Caco-2 (cell line): ENCODE results near the gene COA8. TPM values are rescaled to one million over a fixed set of nuclear protein-coding genes. Genes with fewer than 3 reads are reported as not detected.

Experiments used
- BruUV-seq: library from RNA; stranded (reverse); fragments of 400-500 nt; replicated peaks from 2 replicates; lab custom pipeline; 2021; lab: Mats Ljungman, UMichigan
- CTCF ChIA-PET: fragments of 300-600 bp; sonication (Branson Sonifier 250); formaldehyde crosslinking; loops from one replicate; lab custom pipeline; 2022; ENCODE audit warnings: antibody characterized with exemption; lab: Charles Lee
- POLR2A ChIA-PET: fragments of 300-600 bp; sonication (Branson Sonifier 250); formaldehyde crosslinking; loops from one replicate; lab custom pipeline; 2022; ENCODE audit warnings: antibody characterized with exemption; lab: Charles Lee
- DNase-seq, 2 experiments: peaks; one replicate each; pipeline versions ENCODE4 v3.0.0 to v3.0.0-alpha.2; 2020 to 2022
- H3K27me3 ChIP-seq: replicated peaks from 2 replicates; pipeline ENCODE4 v1.6.0; 2011; ENCODE audit warnings: low read length; ENCODE audit not compliant: control insufficient read depth, insufficient read depth
- H3K36me3 ChIP-seq: 2 replicates; pipeline ENCODE4 v1.5.1; 2011; ENCODE audit warnings: low read length; ENCODE audit not compliant: control insufficient read depth, insufficient read depth
- H3K4me1 ChIP-seq: fragments of 250-450 bp; sonication (Bioruptor Pico); 2 replicates; pipeline ENCODE4 v1.5.1; 2020; ENCODE audit warnings: mild to moderate bottlenecking
- H3K4me3 ChIP-seq: 2 replicates; pipeline ENCODE4 v1.5.1; 2011; ENCODE audit warnings: low read depth, mild to moderate bottlenecking, control low read depth, low read length
- H3K9me3 ChIP-seq: fragments of 250-450 bp; sonication (Bioruptor Pico); 2 replicates; pipeline ENCODE4 v1.5.1; 2020; ENCODE audit warnings: mild to moderate bottlenecking, moderate library complexity
- H3K27ac Mint-ChIP-seq: one replicate; pipeline ENCODE4 v1.8.0; 2022; ENCODE audit warnings: mixed read lengths; ENCODE audit not compliant: unreplicated experiment
- H3K27me3 Mint-ChIP-seq: one replicate; pipeline ENCODE4 v1.8.0; 2022; ENCODE audit warnings: mixed read lengths; ENCODE audit not compliant: insufficient read depth, unreplicated experiment
- H3K36me3 Mint-ChIP-seq: one replicate; pipeline ENCODE4 v1.8.0; 2022; ENCODE audit warnings: mild to moderate bottlenecking, mixed read lengths; ENCODE audit not compliant: insufficient read depth, unreplicated experiment
- H3K4me1 Mint-ChIP-seq: one replicate; pipeline ENCODE4 v1.8.0; 2022; ENCODE audit warnings: low read depth, mixed read lengths; ENCODE audit not compliant: unreplicated experiment
- H3K4me3 Mint-ChIP-seq: one replicate; pipeline ENCODE4 v1.8.0; 2022; ENCODE audit warnings: mild to moderate bottlenecking, moderate library complexity, mixed read lengths; ENCODE audit not compliant: unreplicated experiment
- H3K9me3 Mint-ChIP-seq: one replicate; pipeline ENCODE4 v1.8.0; 2022; ENCODE audit warnings: mixed read lengths; ENCODE audit not compliant: unreplicated experiment
- CTCF ChIP-seq, 2 experiments: fragments of 200-600 bp in 1 of 2; IDR thresholded peaks; 1 replicate in 1 of 2; 2 replicates in 1 of 2; pipeline versions ENCODE4 v1.5.1 to v1.8.0; 2011 to 2022; ENCODE audit warnings: antibody characterized with exemption in 1 of 2, control low read depth in 1 of 2, inconsistent platforms in 1 of 2, low read depth in 1 of 2, low read length in 1 of 2, mild to moderate bottlenecking in 1 of 2, moderate library complexity in 1 of 2; ENCODE audit not compliant: insufficient read depth in 1 of 2, severe bottlenecking in 1 of 2, unreplicated experiment in 1 of 2
- intact Hi-C: fragments of 100-400 bp; cut with micrococcal nuclease; formaldehyde crosslinking; loops from one replicate; pipeline ENCODE4 v1.10.0; 2022; ENCODE audit not compliant: unreplicated experiment
- total RNA-seq: library from RNA; stranded (reverse); gene quantifications from 2 replicates; pipeline ENCODE4 v1.2.3, GENCODE V29; 2022

COA8 gene
- total RNA-seq, 1 experiment from 2014 or later = 50.7 TPM

DNA sequence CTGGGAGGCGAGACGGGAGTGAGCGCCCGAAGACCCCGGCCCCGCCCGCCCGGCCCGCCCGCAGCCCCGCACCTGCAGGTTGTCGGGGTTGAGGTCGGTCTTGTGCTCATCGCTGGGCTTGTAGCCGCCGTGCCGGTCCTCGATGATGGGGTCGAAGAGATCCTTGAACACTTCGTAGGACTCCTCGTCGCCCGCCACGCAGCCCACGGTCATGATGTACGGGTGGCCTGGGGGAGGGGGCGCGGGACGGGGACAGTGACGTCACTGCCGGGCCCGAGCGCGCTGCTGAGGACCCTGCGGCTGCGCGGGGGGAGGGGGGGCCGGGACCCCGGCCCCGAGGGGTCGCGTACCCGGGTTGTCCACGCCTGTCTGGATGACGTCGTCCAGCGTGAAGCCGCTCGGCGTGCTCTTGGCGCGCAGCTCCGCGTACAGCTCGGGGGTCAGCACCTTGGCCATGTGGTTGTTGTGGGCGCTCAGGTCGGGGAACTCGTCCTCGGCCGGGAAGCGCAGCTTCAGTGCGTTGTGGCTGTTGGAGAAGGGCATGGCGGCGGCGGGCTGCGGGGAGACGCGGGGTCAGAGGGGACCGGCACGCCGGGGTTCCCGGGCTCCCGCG lies 40.7 kb upstream of the COA8 start:
- no peaks in the 10 kb centered on the region for H3K9me3 ChIP-seq
- H3K27ac Mint-ChIP-seq = no peak overlapping the region
- H3K9me3 Mint-ChIP-seq = no peaks in the 10 kb centered on the region
- TF ChIP-seq CTCF (IDR thresholded peaks at IDR 0.05; ENCODE audit: insufficient read depth in 1 of 2, low read depth in 1 of 2, low read length in 1 of 2, severe bottlenecking in 1 of 2, unreplicated experiment in 1 of 2) = no peak
- CTCF ChIA-PET = no interaction called here
- H3K36me3 Mint-ChIP-seq = peaks cover 52% of the 10 kb centered on the region
- no TSS peak for BruUV-seq
- H3K36me3 ChIP-seq = peaks cover 9% of the 10 kb centered on the region
- intact Hi-C loops = no loop called here
- POLR2A ChIA-PET = interaction anchor here (0.6 kb wide), 1 partner anchor 22 kb away, joined by 3 read pairs; no protein-coding TSS in a partner anchor
- peaks cover 52% of the 10 kb centered on the region for H3K4me1 ChIP-seq
- H3K27me3 Mint-ChIP-seq = no peaks in the 10 kb centered on the region
- peak overlapping the region; percentile 95 for H3K4me3 ChIP-seq
- peak overlapping the region; percentile 74 for H3K4me3 Mint-ChIP-seq
- no peaks in the 10 kb centered on the region for H3K27me3 ChIP-seq
- peaks cover 28% of the 10 kb centered on the region for H3K4me1 Mint-ChIP-seq
- peak in 1 of 2 experiments; percentile 46 for DNase-seq

DNA sequence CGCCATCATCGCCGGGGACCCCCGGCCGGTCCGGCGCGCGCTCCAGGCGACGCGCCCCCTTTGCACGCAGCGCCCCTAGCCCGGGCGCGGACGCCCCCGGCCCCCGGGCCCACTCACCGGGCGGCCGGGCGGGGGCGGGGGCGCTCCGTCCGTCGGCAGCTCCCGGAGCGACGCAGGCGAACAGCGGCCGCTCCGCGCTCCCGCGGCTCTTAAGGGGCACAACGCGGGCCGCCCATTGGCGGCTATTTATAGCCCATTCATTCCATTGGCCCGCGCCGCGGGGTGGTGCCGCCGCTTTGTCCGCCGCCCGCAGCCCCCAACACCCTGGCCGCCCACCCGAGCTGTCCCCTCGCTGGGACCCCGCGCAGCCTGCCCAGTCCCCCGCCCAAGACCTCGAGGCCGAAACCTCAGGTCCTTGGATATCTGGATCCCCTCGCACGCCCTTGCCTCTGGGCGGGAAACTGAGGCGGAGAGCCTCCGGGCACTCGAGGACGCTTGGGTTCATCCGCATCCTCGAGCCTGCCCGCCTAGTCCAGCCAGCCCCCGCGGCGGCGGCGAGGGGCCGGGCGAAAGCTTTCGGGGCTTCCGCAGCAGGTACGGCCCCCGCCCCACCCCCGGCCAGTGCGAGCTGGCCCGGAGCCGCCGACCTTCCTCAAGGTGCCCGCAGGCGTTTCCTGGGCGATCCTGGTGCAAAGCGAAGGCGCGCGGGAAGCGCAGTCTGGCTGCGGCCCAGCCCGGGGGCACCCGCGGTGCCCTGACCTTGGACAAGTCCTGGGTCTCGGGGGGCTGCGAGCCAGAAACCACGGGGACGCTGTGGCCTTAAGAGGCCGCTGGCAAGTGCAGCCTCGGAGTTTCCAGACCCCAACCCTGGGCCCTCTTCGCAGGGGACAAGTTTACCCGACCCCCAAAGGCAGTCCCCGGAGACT lies 39.8 kb upstream of the COA8 start, which contains the start of gene CKB:
CKB (minus strand) TSS at position 182 of the 926 bp plus-strand sequence. CDS start 337 bp downstream, outside the sequence.
- Histone ChIP-seq H3K4me3 (peak within 1 kb of the TSS; percentile 95), H3K9me3 (no peaks in the 10 kb centered on the region), H3K36me3 (peaks cover 9% of the 10 kb centered on the region), H3K4me1 (peaks cover 61% of the 10 kb centered on the region), H3K27me3 (no peaks in the 10 kb centered on the region)
- Mint-ChIP-seq H3K27me3 (no peaks in the 10 kb centered on the region), H3K9me3 (no peaks in the 10 kb centered on the region), H3K4me3 (peak within 1 kb of the TSS; percentile 74), H3K27ac (peak within 1 kb of the TSS; percentile 84), H3K36me3 (peaks cover 52% of the 10 kb centered on the region), H3K4me1 (peaks cover 36% of the 10 kb centered on the region)
- POLR2A ChIA-PET = interaction anchor here (0.5 to 0.6 kb wide), 2 partner anchors 21 to 939 kb away, joined by 3 read pairs; no protein-coding TSS in a partner anchor
- DNase-seq = peak; percentile 69 to 81
- CTCF ChIA-PET = interaction anchor here (0.6 kb wide), 1 partner anchor 40 kb away, joined by 4 read pairs; no protein-coding TSS in a partner anchor
- intact Hi-C loops = no loop called here
- TF ChIP-seq CTCF (IDR thresholded peaks at IDR 0.05; ENCODE audit: insufficient read depth in 1 of 2, low read depth in 1 of 2, low read length in 1 of 2, severe bottlenecking in 1 of 2, unreplicated experiment in 1 of 2) = no peak
- no TSS peak for BruUV-seq

DNA sequence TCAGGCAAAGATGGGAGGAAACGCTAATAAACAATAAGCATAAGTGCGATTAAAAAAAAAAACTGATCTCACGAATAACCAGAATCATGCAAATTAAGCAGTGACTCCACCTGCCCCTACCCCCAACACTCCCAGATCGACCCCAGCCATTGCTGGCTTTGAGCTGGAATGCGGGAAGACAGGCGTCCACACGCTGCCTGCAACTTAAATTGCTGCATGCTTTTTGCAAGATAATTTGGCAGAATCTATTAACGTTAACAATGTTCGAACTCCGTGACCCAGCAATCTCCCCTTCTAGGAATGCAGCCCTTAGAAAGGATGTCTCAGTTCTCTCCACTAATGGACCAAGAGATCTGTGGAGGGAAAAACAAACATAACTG lies 39.2 kb upstream of the COA8 start:
- DNase-seq = no peak
- intact Hi-C loops = no loop called here
- Mint-ChIP-seq H3K9me3 (no peaks in the 10 kb centered on the region), H3K4me1 (peaks cover 42% of the 10 kb centered on the region), H3K27me3 (no peaks in the 10 kb centered on the region), H3K4me3 (peak overlapping the region; percentile 51), H3K36me3 (peaks cover 47% of the 10 kb centered on the region), H3K27ac (peak overlapping the region; percentile 84)
- H3K27me3 ChIP-seq = no peaks in the 10 kb centered on the region
- TF ChIP-seq CTCF (IDR thresholded peaks at IDR 0.05; ENCODE audit: insufficient read depth in 1 of 2, low read depth in 1 of 2, low read length in 1 of 2, severe bottlenecking in 1 of 2, unreplicated experiment in 1 of 2) = no peak
- TSS peak; percentile 39 for BruUV-seq
- POLR2A ChIA-PET = interaction anchor here (0.5 to 0.6 kb wide), 2 partner anchors 41 to 940 kb away, joined by 3 to 10 read pairs; no protein-coding TSS in a partner anchor
- H3K36me3 ChIP-seq = peaks cover 9% of the 10 kb centered on the region
- no peak overlapping the region for H3K4me3 ChIP-seq
- no peaks in the 10 kb centered on the region for H3K9me3 ChIP-seq
- H3K4me1 ChIP-seq = peaks cover 66% of the 10 kb centered on the region
- CTCF ChIA-PET = no interaction called here
